GM21717 (cell line): ENCODE measurements around the gene MAJIN.
A peak's percentile ranks its signal among the peaks of the same experiment; 100 is the strongest.

ENCODE experiments used
- ATAC-seq: cut with Tn5 transposase; IDR thresholded peaks from one replicate; pipeline ENCODE4 v1.9.1; 2021; ENCODE audit warnings: mild to moderate bottlenecking, moderate library complexity; ENCODE audit not compliant: unreplicated experiment

Gene MAJIN

GRCh38 chr11:64933213-64933934 is 38.5 kb downstream of the MAJIN start:
- ATAC-seq = no peak

GRCh38 chr11:64932324-64932723 is 39.6 kb downstream of the MAJIN start:
- no peak for ATAC-seq

GRCh38 chr11:64931290-64931689 is 40.6 kb downstream of the MAJIN start:
- ATAC-seq = no peak

GRCh38 chr11:64930340-64930739 is 41.6 kb downstream of the MAJIN start:
- ATAC-seq = no peak

GRCh38 chr11:64929625-64930024 is 42.3 kb downstream of the MAJIN start:
- ATAC-seq = no peak

GRCh38 chr11:64928957-64929356 is 43.0 kb downstream of the MAJIN start:
- no peak for ATAC-seq

GRCh38 chr11:64926689-64927088 is 45.2 kb downstream of the MAJIN start:
- ATAC-seq = no peak

- ATAC-seq = no peak
Observed at GRCh38 chr11:64925536-64926436, 46.1 kb downstream of the MAJIN start.

- no peak for ATAC-seq
Observed at GRCh38 chr11:64924910-64925284, 47.0 kb downstream of the MAJIN start.

- ATAC-seq = peak; percentile 65
Observed at GRCh38 chr11:64923944-64924909, 47.7 kb downstream of the MAJIN start, which contains the start of gene PPP2R5B. TSS of gene PPP2R5B (plus strand) at chr11:64924689. CDS start at chr11:64925735, 1,046 bp downstream.

GRCh38 chr11:64923151-64923661 is 48.7 kb downstream of the MAJIN start:
- no peak for ATAC-seq

- no peak for ATAC-seq
Observed at GRCh38 chr11:64921384-64921783, 50.5 kb downstream of the MAJIN start.

GRCh38 chr11:64920124-64920523 is 51.8 kb downstream of the MAJIN start:
- ATAC-seq = no peak

GRCh38 chr11:64919627-64920026 is 52.3 kb downstream of the MAJIN start:
- no peak for ATAC-seq

GRCh38 chr11:64918017-64918416 is 53.9 kb downstream of the MAJIN start:
- no peak for ATAC-seq

GRCh38 chr11:64917663-64917995 is 54.3 kb downstream of the MAJIN start:
- no peak for ATAC-seq

GRCh38 chr11:64916775-64917662 is 54.9 kb downstream of the MAJIN start, which contains the start of gene ATG2A:
TSS of gene ATG2A (minus strand) at chr11:64917209. CDS start at chr11:64917135, 74 bp downstream.
- peak; percentile 80 for ATAC-seq

- no peak for ATAC-seq
Observed at GRCh38 chr11:64916040-64916774, 55.7 kb downstream of the MAJIN start.

GRCh38 chr11:64915376-64915887 is 56.5 kb downstream of the MAJIN start:
- no peak for ATAC-seq
